Activated T-cell treated with anti-CD3 and anti-CD28 coated beads, Interleukin-2, amount 50 U/mL, for 1 hour (primary cell): ENCODE data around the gene PAH.

Source experiments
- DNase-seq: peaks from one replicate; pipeline ENCODE4 v3.0.0-alpha.2; 2020

PAH gene

GRCh38 chr12:102814691-102815367 is 102.2 kb downstream of the PAH start:
- DNase-seq = no peak

DNA sequence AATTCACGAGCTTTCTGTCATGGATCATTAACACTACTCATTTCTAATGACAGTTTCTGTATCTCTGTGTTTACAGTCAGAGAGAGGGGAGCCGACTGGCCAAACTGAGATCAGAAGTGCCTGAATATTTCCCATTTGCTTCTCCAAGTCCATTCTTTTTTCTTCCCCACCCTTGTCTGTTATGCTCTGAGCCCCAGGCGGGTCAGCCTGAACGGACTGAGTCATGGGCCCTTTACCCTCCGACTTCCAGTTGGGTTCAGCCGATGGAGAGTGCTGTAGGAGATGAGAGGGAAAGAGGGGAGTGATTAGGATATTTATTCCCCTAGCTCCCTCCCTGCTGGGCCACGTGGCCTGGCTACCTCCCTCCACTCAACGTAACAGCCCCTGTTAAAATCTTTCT is 104.7 kb downstream of the PAH start:
- no peak for DNase-seq

DNA sequence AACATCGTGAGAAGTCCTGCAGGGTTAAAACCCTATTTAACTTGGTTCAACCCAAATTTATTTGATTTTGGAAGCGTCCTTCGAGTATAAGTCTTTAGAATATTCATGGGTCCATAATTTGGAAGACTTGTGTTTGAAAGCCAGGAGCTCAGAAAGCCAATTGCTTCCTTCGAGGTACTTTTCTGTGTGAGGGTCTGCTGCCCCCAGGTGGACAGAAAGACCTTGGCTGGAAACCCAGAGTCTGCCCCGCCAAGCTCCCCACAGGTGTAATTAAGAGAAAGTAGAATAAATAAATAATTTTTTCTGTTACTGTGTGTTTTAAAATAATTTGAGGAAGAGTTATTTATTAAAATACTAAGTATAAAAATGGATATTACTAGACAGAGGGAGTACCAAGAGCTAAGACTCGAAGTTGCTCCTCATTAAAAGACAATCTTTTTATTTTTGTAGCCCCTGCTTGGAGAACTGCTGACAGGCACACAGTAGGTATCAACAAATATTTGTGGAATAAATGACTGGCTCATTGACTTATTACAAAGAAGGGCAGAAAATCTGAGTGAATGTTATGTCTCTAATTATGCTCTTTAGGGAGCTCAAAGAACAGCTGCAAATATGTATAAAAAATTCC is 105.8 kb downstream of the PAH start:
- no peak for DNase-seq

- DNase-seq = no peak
Observed at GRCh38 chr12:102808412-102808811, 108.6 kb downstream of the PAH start.

GRCh38 chr12:102806592-102806991 is 110.5 kb downstream of the PAH start:
- DNase-seq = no peak

GRCh38 chr12:102806110-102806509 is 110.9 kb downstream of the PAH start:
- no peak for DNase-seq

- no peak for DNase-seq
Observed at GRCh38 chr12:102800565-102800964, 116.5 kb downstream of the PAH start.

- DNase-seq = no peak
Observed at GRCh38 chr12:102799229-102799628, 117.8 kb downstream of the PAH start.

DNA sequence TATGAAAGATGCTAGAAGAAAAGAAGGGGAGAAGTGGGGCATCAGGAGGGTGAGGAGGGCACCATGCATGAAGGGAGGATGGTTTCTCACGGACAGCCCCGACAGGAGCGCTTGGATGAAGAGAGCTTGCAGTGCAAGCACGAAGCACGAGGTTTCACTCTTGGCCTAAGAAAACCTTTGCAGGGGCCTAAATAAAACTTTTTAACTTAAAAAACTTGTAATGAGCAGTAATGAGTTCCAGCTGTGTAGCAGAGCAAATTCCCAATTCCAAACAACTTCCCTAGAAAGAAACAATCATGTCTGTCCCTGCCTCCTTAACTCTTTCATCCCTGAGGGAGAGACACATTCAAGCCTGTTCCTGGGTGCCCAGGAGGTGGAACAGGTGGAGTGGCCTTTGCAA is 119.5 kb downstream of the PAH start:
- no peak for DNase-seq

DNA sequence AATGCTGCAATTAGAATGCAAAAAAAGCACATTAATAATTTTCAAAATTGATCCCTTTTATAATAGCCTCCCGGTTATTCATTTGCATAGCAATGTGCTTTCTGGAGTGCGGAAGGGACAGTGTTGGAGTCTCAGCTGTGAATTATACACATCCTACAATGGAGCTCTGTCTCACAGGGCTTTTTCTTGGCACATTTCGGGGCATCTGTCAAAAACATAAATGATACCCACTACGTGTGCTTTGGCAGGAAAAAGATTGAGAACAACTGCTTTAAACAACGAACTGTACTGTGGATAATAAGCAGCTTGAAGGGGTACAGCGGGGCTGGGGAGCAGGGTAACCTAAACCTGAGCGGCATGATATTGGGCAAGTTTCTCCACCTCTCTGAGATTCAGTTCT is 123.1 kb downstream of the PAH start:
- DNase-seq = no peak
